ENCODE measurements around the gene PRKCA.
"Not testable (repeated sequence)": the region's sequence is repeated elsewhere in the genome, so short reads cannot be mapped to it uniquely, and the experiment has no call there.

The PRKCA gene

DNA sequence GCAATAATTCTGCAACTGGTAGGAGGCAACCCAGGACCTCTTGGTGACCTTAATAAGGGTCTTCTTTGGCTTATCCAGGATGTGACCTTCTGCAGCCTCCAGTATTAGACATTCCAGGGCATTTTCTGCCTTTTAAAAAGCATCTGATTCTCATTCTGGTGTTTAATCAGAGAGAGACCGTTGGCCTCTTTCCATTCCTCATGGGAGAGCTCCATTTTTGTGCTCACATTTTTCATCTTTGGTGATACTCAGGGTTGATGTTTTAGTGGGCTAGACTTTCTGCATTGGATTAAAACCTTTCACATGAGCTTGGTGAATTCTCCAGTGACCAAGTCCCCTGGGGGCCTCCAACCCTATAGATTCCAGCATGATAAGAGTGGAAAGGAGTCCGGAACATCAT is 382.3 kb downstream of the PRKCA start:
- no peak for DNase-seq (ENCODE audit: low read depth)

DNA sequence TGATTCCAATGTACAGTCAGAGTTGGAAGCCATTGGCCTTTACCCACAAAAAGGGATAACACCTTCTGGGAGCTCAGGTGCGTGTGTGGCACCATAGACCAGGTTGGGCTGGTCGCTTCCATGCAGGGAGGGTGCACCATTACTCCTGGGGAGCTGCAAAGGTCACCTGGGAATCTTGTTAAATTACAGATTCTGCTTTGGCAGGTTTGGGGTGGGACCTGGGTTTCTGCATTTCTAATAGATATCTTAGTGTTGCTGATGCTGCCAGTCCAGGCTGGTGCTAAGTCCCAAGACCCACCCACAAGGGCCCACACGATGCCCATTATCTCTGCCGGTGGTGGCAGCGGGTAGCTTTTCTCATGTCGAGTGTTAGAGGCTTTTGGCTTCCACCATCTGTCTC is 384.2 kb downstream of the PRKCA start:
- no peak for DNase-seq (ENCODE audit: low read depth)

DNA sequence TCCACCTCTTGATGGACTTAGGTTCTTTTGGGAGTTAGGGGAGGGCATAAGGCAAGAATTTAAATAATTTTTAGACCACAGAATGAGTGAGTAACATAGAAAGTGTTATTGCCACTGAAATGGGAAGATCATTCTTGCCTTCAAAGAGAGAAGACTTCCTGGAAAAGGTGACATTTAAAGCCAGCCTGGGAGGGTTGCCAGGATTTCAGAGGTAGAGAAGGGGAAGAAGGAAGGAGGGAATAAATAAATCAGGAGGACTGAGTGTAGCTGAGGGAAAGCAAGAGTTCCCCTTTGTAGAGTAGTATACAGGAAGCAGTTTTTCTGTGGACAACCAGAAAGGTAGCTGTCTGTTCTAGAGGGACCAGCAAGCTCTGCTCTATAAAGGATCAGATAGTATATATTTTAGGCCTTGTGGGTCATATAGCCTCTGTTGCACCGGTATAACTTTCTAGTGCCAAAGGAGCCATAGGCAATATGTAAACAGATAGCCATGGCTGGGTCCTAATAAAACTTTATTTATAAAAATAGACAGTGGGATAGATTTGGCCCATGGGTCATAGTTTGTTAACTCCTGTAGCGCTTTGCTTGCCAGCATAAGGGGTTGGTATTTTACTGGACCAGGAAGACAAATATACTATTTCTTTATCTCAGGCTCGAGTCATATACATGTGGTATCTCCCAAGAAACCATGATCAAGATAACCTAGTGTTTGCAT is 385.3 kb downstream of the PRKCA start:
- no peak for DNase-seq (ENCODE audit: low read depth)

DNA sequence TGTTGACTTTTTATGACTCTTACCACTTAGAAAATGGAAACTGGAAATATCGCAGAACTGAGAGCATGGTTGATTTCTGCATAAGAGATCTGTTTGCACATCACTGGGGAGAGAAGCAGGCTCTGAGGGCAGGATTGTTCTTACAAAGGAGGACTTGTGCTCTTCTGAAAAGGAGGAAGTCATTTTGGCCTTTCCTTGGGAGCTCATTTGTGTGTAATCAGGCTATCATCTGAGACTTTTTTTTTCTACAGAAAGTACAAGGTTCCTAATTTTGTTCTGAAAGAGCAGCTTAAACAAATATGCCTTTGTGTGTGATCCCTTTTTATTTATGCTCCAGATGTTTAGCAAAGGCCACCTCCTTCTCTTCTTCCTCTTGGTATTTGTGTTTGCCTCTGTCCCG is 386.8 kb downstream of the PRKCA start:
- DNase-seq (ENCODE audit: low read depth): no peak

DNA sequence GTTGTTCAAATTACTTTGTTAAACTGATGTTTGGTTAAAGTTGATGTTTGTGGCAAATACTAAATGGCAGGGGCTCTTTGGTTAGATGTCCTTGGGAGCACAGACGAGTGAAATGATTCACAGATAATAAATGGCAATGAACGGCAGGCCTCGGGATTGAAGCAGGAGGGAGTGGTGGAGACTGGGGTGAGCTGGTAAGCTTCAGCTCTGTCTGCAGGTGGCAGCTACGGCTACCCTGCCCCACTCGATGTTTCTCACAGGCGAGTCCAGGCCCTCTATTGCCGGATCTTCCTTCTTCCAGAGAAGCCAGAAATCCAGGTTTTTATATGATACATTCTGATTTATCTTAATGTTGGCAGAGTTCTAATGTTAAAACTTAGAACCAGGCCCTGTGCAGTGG is 387.8 kb downstream of the PRKCA start:
- no peak for DNase-seq (ENCODE audit: low read depth)

DNA sequence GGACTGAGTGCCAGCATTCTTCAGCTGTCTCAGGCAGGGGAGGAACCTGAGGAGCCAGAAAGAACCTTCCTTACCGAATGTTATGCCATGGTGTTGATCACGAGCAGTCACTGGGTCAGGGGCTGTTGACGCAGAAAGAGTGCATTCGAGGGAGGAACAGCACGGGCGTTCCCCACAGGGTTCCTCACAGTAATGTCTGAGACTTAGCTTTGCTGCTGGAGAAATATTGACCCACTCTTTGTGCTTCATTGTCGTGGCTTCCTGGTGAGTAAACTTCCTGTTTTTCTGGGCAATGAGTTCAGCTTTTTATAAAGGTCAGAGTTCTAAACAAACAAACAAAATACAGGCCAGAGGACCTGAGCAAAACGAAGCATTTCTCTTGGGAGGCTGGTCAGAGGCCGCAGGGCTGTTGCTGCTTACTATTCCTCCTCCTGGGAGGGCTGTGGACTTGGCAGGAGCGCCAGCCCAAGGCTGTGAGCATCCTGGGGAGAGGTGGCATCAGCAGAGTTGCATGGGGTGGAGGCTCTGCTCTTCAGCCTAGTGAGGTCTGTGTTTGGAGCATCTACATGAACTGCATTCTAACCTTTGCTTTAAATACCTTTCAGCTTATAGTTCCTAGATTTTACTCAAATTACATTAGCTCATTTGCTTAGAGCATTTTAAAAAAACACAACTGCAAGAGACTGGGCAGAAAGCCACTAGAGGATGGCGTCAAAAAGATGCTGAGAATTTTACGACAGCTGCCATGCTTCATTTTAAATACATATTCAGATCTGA is 389.4 kb downstream of the PRKCA start:
- DNase-seq (ENCODE audit: low read depth): no peak

DNA sequence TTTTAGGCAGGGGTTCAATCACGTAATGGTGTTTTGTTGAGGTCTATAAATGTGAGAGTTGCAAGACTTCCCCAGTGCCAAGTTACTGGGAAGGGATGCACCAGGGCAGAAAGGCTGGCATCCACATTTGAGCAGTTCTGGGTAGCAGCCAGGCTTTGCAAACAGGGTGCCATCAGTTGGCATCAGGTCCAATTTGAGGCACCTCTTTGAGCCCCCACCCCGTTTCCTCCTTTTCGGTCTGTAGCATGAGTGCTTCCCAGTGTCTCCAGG is 389.9 kb downstream of the PRKCA start:
- no peak for DNase-seq (ENCODE audit: low read depth)

DNA sequence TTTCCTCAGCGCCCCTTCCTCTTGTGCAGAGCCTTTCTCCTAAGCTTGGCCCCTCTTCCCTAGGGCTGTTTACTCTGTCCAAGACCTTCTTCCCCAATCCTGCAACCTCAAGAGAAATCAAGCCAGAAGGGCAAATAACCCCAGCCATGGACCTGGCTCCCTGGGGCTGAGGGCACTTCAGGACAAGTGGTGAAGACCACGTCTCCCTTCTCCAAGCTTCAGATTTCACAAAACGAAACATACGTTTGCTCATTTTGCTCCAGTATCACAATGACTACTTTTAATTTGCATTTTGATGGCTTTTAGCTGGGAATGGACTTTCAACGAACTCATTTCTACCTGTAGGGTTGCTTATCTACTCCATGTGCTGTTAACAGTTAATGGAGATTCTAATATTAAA is 392.7 kb downstream of the PRKCA start:
- DNase-seq (ENCODE audit: low read depth): no peak

DNA sequence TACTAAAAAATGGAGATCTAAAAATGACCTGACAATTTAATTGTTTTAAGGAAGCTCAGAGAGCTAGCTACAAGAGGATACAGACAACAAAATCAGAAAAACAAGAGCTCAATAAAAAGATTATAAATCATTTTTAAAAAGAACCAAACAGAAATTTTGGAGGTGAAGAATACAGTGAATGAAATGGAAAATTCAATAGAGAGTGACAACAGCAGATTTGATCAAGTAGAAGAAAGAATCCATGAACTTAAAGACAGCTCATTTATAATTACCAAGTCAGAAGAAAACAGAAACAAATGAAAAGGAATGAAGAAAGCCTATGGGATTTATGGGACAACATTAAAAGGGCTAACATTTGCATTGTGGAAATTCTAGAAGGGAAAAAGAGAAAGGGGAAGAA is 395.9 kb downstream of the PRKCA start:
- DNase-seq (ENCODE audit: low read depth): no peak

DNA sequence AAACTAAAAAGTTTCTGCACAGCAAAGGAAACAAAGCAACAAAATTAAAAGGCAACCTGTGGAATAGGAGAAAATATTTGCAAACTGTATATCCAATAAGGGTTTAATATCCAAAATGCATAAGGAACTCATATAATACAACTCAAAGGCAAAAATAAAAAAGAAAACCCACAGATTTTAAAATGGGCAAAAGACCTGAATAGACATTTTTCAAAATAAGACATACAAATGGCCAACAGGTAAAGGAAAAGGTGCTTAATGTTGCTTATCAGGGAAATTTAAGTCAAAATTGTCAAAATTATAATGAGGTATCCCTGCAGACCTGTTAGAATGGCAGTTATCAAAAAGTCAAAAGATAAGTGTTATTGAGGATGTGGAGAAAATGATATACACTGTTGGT is 399.0 kb downstream of the PRKCA start:
- no peak for DNase-seq (ENCODE audit: low read depth)

DNA sequence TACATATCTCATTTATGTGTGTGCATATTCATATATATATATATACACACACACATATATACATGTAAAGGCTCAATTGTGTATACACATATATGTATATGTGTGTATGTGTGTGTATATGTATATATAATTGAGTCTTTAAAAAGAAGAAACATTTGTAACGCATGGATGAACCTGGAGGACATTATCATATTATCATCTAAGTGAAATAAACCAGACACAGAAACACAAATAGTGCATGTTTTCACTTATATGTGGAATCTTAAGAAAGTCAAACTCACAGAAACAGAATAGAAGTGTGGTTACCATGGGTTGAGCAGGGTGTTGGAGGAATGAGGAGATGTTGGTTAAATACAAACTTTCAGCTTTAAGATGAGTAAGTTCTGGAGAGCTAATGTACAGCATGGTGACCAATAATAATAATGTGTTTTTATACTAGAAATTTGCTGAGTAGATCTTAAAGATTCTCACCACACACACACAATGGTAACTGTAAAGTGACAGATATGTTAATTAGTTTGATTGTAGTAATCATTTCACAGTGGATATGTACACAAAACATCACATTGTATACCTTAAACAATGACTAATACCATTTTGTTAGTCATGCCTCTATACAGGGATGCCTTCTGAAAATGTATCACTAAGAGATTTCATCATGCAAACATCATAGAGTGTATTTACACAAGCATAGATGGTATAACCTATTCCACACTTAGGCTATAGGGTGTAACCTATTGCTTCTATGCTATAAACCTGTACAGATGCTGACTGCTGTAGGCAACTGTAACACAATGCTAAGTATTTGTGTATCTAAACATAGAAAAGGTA is 399.9 kb downstream of the PRKCA start:
- DNase-seq (ENCODE audit: low read depth): no peak

DNA sequence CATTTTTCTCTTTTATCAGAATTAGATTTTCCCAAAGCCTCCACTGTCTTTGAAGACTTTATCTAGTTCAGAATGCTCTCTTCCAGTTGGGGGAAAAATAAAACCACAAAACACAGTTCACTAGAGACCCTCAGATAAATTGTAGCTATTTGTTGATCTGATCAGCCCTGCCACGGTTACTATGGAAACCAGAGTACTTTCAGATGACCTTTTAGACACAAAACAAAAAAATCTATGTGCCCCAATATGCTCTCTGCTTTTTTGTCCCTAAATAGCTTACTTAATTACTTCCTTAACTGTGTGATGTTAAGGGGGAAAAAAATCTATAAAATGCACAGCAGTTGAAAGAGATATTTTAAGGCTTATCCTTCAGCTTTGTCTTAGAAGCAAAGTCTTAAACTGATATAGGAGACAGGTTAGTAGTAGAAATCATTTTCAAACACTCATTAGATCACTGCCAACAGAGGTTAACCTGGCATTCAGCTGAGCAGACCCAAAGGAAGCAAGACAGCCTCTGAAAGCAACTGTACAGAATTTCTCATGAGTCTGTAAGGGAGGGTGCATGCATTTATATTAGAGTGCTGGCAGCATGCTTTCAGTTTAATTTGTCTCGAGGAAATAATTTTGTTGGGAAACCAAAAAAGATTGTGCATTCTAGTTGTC is 402.6 kb downstream of the PRKCA start:
- DNase-seq (ENCODE audit: low read depth): no peak

DNA sequence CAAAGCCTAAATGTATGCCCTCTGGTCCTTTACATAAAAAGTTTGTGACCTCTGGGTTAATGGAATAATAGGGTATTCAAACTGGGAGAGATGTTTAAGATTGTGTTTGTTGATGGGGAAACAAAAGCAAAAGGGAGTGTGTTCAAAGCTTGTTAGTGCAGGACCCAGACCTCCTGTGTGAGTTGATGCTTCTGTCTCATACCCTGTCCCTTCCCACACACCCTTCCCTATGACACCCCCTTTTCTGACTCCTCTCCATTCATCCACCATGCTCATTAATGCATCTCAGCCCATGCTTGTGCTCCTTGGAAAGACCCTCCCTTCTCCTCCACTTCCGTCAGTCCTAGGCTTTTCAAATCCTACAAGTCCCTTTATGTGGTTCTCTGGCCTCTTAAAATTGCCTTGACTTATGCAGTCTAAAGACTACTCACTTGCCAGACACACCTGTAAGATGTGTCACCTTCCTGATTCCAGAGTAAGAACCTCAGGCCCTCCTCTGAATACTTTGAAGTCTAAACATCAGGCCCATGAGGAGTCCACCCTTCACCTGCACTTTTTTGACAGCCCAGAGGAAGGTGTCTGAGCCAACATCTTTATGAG is 404.5 kb downstream of the PRKCA start:
- no peak for DNase-seq (ENCODE audit: low read depth)

DNA sequence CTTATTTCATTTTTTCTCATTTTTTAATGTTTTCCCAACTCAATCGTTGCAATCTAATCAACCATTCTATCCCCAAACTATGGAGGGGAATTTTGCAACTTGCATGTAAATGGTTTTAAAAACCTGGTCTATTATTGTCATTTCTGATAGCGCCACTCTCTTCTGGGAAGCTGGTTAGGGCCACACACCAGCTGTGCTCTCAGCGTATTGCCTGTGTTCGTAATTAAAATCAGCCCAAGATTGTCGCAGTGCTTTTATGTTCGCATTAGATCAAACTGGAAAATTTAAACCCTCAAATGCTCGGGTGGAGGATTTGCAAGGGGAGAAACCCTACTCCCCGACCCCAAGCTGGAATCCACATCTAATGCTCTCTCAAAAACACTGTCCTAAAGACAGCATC is 409.0 kb downstream of the PRKCA start:
- no peak for DNase-seq (ENCODE audit: low read depth)

DNA sequence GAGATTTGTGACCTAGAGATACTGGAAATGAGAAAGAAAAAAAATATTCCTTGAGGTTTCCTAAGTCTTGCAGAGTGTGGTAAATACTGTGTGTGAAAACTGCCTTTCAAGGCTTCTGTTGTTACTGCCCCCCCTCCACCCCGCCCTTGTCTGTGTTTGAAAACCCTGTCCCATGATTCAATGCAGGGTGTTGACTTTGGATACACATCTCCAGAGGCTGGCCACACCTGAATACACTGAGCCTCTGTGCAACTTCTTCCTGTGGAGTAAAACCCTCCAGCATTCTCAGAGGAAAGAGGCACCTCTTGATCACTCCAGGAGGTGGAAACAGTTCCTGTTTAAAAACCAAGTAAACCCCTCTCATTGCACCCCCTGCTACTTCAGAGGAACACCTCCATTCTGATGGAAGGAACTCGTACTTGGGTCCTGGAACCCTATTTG is 409.5 kb downstream of the PRKCA start:
- DNase-seq (ENCODE audit: low read depth): no peak

DNA sequence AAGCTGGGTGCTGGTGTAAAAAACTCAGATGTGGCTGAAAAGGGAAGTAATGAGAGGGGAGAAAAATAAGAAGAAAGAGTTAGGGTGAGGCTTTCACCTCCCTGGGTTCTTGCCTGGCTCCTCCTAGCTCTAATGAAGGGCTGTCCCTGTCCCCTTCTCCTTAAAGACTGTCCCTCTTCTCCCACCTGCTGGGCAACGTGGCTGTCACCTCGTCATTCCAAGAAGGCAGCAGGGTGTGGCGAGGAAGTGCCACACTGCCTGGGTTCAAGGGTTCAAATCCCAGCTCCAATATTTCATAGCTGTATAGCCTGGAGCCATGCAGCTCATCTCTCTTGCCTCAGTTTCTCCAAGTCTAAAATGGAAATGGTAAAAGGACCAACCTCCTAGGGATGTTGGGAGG is 410.0 kb downstream of the PRKCA start:
- no peak for DNase-seq (ENCODE audit: low read depth)

DNA sequence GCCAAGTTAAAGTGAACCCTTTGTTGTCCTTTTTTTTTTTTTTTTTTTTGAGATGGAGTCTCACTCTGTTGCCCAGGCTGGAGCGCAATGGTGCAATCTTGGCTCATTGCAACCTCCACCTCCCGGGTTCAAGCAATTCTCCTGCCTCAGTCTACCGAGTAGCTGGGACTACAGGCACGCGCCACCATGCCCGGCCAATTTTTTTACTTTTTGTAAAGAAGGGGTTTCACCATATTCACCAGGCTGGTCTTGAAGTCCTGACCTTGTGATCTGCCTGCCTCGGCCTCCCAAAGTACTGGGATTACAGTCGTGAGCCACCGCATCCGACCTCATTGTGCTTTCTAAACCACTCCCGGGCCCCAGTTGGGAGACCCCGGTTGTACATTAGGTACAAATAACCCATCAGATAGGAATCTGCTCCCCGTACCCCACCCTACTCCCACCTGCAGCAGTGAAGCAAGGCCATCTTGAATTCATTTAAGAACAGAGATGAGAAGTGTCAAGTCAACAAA is 410.7 kb downstream of the PRKCA start:
- not testable (repeated sequence) for DNase-seq (ENCODE audit: low read depth)

DNA sequence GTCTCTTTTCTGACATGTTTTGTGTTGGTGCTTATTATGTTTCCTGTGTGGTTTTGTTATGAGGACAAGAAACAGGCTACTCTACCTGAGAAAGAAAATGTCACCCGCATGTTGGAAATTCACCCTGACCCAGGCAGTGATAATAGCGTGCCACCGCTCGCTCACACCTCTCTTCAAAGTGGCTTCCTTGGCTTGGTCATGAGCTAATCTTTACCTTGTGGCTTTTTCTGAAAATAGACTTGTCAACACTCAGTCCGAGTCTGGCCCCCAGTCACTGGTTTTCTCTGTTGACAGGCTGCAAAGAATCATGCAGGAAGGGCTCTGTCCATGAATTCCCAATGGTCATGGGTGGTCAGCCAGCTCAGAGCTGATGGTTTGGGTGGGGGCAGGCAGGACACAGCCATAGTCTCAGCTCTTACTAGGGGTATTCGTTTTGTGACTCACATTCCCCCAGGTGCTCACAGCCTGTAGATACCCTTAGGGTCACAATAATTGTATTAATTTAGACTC is 411.2 kb downstream of the PRKCA start:
- DNase-seq (ENCODE audit: low read depth): no peak

DNA sequence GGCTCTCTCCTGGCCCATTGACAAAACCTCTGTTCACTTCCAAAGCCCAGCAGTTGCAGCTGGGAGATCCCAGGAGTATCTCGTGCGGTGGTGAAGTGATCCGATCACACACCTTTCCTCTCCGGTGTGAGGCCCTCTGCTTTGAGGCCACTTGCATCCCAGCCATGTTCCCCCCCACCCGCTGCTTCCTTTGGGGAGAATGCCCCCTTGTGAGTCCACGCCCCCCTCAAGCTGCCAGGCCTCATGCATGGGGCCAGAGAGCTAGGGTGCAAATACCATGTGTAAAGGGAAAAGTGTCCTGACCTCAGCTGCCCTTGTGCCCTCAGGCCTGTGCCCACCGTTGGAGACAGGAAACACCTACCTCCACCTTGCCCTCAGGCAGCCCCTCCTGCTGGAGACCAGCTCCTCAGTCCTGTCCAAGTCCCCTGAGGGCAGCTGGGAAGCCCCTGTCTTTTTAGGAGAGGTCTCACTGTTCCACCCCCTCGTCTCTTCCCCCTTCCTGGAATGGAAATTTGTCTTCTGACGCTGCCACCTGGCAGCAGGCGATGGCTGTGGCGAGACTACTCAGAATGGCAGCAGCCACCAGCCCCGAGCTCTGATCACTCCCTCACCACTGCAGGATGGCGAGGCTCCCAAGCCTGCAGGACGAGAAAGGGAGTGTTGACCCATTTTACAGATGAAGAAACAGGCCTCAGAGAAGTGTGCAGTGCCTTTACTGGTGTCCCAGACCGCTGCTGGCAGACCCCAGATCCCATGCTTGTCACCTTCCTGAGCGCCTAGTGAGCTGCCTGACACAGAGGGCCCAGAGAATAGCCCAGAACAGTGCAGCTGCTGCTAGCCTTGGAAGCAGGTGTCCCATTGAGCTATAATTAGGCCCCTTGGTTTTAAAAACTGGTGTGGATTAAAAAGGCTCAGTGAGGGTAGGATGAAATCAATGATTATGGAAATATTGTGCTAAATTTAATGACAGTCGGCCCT is 411.9 kb downstream of the PRKCA start:
- no peak for DNase-seq (ENCODE audit: low read depth)

DNA sequence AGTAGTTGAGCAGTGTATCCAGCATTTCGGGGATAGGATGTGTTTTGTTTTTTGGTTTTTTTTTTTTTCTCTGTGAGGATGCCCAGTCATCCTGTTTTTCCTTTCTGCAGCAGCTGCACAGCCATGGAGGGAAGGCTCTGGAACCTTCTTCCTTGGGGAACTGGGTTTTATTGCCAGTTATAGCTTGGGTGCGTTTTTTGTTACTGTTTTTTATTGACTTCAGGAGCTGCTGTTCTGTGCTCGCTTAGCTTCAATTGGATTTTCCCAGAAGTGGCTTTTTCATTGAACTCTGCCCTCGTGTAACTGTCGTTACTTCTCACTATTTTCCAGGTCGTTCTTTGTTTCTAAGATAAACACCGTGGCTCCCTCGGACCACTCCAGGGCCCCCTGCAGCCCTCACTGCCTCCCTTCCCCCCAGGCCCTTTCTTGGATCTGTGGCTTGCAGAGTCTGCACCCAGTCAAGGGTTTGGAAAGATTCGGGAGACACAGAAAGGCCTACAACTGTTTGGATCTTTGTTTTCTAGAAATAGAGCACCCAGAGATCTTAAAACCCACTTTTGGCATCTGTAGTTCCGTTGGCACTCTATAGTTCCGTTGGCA is 412.8 kb downstream of the PRKCA start:
- DNase-seq (ENCODE audit: low read depth): no peak
